ENCODE results near the gene PIGU. TPM values are rescaled to one million over a fixed set of nuclear protein-coding genes. Genes with fewer than 3 reads are reported as not detected.

The PIGU gene
- total and polyA plus RNA-seq, 2 of the 13 experiments (the other 11 are each of a cell fraction or from before 2014, with no cell fraction given), result 45.5 to 231 TPM

GRCh38 chr20:34706912-34707784 is 30.3 kb upstream of the PIGU start (continued):
- TF ChIP-seq PHF21A (CRISPR knock-in tag; IDR thresholded peaks at IDR 0.05), result peak; percentile 78
- peak; percentile 83; the same call in 1 of the 2 replicates for TF ChIP-seq HNF1B (CRISPR knock-in tag; IDR thresholded peaks at IDR 0.05)
- TF ChIP-seq ZNF549 (CRISPR knock-in tag; IDR thresholded peaks at IDR 0.05), result no peak
- peak; percentile 72 for TF ChIP-seq ZNF441 (CRISPR knock-in tag; IDR thresholded peaks at IDR 0.05; ENCODE audit: borderline replicate concordance)
- TF ChIP-seq ZNF749 (CRISPR knock-in tag; IDR thresholded peaks at IDR 0.05; ENCODE audit: borderline replicate concordance), result 0 out of 2 replicates have a peak, but pooled peaks have one; percentile 13
- TF ChIP-seq ZNF296 (CRISPR knock-in tag; conservative IDR thresholded peaks at IDR 0.05), result no peak; the same call in 1 of the 2 replicates
- no peak for TF ChIP-seq PLSCR1 (CRISPR knock-in tag; IDR thresholded peaks at IDR 0.05; ENCODE audit: borderline replicate concordance)
- TF ChIP-seq RARA (CRISPR knock-in tag; IDR thresholded peaks at IDR 0.05), result peak; percentile 81
- peak; percentile 70 for TF ChIP-seq ZBTB34 (CRISPR knock-in tag; IDR thresholded peaks at IDR 0.05)
- peak; percentile 51; the same call in 1 of the 2 replicates for TF ChIP-seq YEATS2 (CRISPR knock-in tag; IDR thresholded peaks at IDR 0.05; ENCODE audit: borderline replicate concordance)
- TF ChIP-seq GATAD2A (CRISPR knock-in tag; IDR thresholded peaks at IDR 0.05), result peak; percentile 94
- peak; percentile 71 for TF ChIP-seq RXRA (CRISPR knock-in tag; IDR thresholded peaks at IDR 0.05)
- peak; percentile 20; the same call in 1 of the 2 replicates for TF ChIP-seq GZF1 (CRISPR knock-in tag; IDR thresholded peaks at IDR 0.05)
- TF ChIP-seq ZFP91 (CRISPR knock-in tag; IDR thresholded peaks at IDR 0.05; ENCODE audit: borderline replicate concordance), result peak; percentile 59; the same call in 1 of the 2 replicates
- no peak for TF ChIP-seq MAZ (IDR thresholded peaks at IDR 0.05; ENCODE audit: borderline replicate concordance, low read depth, low read length)
- TF ChIP-seq MAZ (CRISPR knock-in tag; IDR thresholded peaks at IDR 0.05; ENCODE audit: low read depth), result peak; percentile 40
- TF ChIP-seq NR2F2 (IDR thresholded peaks at IDR 0.05; ENCODE audit: borderline replicate concordance, low read depth), result peak; percentile 72; the same call in 1 of the 2 replicates
- TF ChIP-seq SAP130 (CRISPR knock-in tag; IDR thresholded peaks at IDR 0.05; ENCODE audit: low read depth), result peak; percentile 83
- TF ChIP-seq HDAC2 (CRISPR knock-in tag; IDR thresholded peaks at IDR 0.05), result peak; percentile 83
- TF ChIP-seq KLF11 (CRISPR knock-in tag; IDR thresholded peaks at IDR 0.05), result peak; percentile 85; the same call in 1 of the 2 replicates
- peak; percentile 55; the same call in 1 of the 2 replicates for TF ChIP-seq ZFP37 (CRISPR knock-in tag; IDR thresholded peaks at IDR 0.05; ENCODE audit: borderline replicate concordance)
- TF ChIP-seq KLF9 (CRISPR knock-in tag; IDR thresholded peaks at IDR 0.05; ENCODE audit: low read depth), result no peak
- TF ChIP-seq HNRNPH1 (optimal IDR thresholded peaks at IDR 0.05; ENCODE audit: low read depth, low read length), result peak; percentile 28
- TF ChIP-seq POLR2AphosphoS2 (IDR thresholded peaks at IDR 0.05; ENCODE audit: low read depth, low read length), result peak; percentile 57
- peak; percentile 82 for TF ChIP-seq ZSCAN9 (CRISPR knock-in tag; IDR thresholded peaks at IDR 0.05; ENCODE audit: borderline replicate concordance)
- no peak for TF ChIP-seq ZBTB21 (CRISPR knock-in tag; IDR thresholded peaks at IDR 0.05)
